Raji (cell line): ENCODE data around the gene CHST15.

Source experiments
- POLR2A ChIP-seq: IDR thresholded peaks from 2 replicates; pipeline ENCODE4 v1.6.1; 2011; ENCODE audit warnings: low read depth, low read length, control low read depth; ENCODE audit not compliant: insufficient read depth

The CHST15 gene

DNA sequence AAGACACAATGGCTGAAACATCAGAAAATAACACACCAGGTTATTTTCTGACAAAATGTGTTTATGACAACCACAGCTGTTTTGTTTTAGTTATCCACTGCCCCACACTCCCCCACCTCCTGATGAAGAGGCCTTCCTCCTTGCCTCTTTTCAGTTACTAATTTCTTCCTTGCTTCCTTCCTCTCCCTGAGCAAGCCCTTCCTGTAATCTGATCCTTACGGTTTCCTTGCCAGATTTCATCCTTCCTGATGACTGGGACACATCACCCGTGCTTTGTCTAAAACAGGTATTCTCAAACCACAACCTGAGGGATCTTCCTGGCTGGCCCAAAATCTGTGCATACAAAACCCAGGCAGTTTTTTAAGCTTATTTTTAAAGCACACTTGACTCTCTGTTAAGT lies 39.4 kb downstream of the CHST15 start:
- no peak for TF ChIP-seq POLR2A

DNA sequence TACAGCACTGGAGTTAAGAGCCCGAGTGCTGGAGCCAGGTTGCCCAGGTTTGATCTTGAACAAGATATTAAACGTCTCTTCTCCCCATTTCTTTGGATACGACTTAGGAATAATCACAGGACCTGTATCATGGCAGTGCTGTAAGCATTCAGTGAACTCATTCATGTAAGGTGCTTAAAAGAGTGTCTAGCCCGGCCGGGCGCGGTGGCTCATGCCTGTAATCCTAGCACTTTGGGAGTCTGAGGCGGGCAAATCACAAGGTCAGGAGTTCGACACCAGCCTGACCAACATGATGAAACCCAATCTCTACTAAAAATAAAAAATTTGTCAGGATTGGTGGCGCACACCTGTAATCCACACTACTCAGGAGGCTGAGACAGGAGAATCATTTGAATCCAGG lies 40.8 kb downstream of the CHST15 start:
- TF ChIP-seq POLR2A = no peak

DNA sequence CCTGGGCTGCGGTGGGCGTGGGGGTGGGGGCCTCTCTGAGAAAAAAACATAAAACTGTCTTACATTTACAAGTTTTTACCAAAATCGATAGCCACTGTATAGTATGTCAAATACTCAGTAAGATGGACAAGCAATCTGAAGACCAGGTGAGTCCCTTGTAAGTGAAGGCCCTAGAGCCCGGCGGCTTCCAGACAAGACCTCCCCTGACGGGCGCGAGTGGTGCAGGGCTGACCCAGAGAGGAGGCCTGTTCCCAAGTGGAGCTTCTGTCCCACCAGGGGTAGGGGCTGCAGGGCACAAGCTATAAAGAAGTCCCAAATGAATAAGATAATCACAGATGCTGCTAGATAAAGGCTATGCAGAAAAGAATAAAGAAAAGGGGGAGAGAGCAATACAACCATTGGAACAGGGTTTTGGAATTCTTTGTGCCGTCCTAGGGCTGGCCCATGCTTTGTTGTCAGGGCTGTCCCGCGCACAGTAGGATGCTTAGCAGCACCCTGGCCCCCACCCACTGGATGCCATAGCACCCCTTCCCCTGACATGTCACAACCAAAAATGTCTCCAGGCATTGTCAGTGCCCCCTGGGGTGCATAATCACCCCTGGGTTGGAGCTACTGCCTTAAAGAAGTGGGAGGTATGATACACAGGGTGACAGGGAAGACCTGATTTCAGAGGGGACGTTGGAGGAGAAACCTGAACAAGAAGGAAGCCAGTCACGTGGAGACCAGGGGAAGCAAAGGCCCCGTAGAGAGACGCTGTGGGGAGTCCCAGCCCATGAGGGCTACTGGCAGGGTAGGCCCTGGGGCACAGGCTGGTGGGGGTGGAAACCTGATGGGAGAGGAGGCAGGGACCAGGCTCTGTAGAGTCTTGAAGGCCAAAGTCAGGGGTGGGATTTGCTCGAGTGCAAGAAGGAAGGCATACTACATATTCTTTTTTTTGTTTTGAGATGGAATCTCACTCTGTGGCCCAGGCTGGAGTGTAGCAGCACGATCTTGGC lies 43.1 kb downstream of the CHST15 start:
- no peak for TF ChIP-seq POLR2A

DNA sequence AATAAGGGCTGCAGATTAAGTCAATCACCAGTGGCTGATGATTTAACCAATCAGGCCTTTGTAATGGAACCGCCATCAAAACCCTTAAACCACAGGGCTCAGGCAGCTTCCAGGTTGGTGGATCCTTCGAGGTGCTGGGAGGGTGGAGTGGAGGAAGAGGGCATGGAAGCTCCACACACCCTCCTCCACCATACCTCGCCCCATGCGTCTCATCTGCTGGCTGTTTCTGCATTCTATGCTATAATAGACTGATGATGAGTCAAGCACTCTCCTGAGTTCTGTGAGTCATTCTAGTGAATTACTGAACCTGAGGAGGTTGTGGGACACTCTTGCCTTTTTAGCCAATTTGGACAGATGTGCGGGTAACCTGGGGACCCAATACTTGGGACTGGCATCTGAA lies 43.9 kb downstream of the CHST15 start:
- TF ChIP-seq POLR2A = no peak

DNA sequence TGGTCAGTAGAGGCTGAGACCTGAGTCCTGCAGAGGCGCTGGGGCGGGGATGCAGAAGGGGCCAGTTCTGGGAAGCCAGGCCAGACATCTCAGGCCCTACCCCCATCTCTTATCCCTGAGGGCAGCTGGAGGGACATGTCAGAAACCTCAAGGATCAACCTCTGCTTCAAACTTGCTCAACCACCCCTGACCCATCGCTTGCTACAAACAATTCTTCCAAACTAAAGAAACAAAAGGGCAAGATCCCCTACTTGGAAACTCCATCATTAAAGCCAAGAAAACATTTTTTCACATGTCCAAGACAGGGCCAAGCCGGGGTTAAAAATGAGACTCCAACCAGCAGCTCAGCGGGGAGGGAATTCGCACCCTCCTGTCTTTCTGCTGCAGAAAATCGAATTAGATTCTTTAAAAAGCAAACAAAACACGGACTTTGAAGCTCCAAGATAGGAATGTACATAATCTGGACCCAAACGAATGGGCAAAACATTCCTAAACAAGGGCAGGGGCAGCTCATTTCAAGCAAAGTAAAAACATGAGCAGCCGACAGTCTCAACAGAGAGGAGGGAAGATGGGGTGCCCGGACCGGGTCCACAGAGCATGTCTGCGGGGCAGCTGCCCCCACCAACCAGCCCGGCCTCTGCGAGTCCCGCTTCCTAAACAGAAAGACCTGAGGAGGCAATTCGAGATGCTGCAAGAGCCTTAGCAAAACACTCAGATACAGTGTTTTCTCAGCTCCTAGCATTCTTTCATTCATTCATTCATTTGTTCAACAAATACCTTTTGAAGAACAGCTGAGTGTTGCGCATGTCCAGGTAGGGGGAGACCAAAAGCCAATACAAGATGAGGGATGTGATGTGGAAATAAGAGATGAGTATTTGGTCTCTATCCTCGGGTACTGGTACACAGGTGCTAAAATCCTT lies 44.8 kb downstream of the CHST15 start:
- no peak for TF ChIP-seq POLR2A

DNA sequence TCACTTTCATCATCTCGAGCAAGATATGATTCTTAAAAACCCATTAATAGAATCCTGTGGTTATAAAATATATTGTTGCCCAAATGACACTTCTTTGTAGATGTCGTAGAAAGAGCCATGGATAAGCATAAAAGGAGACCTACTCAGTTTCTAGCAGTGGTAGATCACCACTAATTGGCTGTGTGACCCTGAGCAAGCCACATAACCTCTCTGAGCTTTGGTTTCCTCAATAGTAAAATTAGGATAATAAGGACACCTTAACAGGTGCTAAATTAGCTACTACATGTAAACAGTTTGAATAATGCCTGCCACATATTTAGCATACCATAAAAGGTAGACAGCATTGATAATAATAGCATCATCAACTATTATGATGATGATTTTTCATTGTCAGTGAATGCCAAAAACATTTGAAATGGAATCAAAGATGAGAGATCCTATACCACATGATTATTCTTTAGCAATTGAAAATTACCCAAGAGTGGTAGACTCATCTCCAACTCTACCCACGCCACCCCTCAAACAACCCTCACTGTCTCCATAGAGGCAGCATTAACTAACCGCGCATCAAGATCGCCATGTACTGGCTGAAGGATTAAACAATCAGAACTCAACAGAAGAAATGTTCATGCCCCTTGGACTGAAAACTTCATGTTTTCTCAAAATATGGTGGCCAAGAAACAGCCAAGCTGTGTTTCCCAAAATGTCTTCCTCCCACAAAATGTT lies 45.8 kb downstream of the CHST15 start:
- no peak for TF ChIP-seq POLR2A

DNA sequence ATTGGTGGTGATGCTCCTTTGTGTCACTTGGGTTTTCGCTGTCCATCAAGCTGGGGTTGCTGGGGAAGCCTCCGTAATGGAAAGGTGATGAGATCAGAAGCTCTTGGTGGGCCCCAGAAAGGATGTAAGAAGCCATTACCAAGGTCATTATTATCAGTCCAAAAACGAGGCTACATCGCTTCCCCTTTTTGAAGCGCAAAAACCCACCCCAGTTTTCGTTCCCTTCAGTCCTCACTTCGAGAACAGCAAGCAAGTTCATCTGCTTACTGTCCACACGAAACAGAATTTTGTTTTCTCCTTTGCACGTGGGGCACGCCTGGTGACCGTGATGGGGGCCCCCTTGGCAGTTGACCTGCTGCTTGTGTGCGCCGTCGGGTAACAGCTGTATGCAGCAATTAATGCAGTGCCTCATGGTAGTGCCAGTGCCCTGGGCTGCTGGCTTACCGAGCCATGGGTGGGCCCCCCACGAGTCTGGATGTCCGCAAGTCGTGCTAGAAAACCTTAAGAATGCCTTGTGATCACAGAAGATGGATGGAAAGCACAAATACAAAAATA lies 47.5 kb downstream of the CHST15 start:
- no peak for TF ChIP-seq POLR2A

DNA sequence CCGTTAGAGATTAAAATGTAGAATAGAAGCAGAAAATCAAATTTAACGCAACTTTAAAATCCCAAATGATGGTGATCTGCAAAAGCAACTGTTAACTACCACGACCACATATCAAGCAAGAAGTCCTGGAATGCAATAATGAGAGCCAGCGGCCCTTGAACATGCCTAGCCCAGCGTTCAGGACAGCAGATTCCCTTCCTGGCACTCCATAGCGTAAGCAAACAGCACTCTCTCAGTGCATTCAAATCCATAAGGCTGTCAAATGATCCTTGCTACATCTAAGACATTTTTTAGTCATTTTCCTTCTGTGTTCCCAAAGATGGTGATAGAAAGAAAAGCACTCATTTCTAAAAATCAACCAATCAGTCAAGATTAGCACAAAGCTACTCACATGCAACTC lies 48.1 kb downstream of the CHST15 start:
- TF ChIP-seq POLR2A = no peak

DNA sequence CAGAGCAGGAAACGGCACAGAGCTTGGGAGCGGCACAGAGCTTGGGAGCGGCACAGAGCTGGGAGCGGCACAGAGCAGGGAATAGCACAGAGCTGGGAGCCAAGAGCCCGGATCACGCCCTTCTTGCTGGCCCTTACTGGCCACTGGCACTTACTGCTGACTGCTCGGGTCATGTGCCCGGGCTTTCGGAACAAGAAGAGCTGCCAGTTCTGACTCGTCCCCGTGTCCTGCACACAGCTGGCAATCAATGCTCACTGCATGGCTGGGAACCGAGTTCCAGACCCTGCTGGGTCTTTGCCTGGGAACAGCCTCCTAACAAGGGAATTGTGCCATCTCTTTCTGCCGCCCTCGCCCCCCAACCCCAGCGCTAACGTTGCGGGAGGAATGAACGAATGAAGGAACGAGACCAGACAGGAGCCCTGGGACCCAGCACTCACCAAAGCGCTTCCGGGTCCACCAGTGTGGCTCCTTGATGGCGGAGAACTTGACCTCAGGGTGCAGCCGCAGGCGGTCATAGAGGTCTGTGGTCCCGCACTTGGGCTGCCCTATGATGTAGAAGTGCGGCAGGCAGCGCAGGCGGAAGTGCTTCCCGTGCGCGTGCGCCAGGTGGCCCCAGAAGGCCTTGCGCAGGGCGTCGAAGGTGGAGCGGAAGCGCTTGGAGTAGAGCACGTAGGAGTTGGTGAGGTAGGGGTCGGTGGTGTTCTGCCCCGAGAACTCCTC lies 49.1 kb downstream of the CHST15 start:
- TF ChIP-seq POLR2A = no peak

DNA sequence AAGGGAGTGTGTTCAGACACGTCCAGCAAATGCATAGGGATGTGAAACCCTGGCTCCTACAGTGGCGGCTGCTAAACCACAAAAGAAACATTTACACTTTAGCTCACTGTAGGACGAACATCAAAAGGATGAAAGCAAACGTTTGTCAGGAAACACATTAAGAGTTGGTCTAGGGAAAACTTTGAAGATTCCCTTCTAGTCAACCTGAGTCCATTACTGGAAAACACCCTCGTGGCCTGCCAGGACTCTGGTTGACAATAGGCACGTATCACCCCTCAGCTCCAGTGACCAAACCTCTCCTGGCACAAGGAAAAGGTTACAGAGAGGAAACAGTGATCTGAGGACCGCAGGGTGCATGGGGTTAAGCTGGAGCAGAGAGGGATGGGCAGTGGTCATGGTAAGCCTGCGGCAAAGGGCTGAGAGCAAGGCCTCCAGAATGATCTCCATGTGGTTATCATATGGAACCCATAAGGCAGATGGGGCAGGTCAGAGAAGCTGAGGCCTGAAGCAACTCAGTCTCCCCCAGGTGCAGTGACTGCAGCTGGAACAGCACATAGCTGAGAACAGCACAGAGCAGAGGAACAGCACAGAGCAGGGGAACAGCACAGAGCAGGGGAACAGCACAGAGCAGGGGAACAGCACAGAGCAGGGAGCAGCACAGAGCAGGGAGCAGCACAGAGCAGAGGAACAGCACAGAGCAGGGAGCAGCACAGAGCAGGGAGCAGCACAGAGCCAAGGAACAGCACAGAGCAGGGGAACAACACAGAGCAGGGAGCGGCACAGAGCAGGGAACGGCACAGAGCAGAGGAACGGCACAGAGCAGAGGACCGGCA lies 49.9 kb downstream of the CHST15 start:
- TF ChIP-seq POLR2A = no peak

DNA sequence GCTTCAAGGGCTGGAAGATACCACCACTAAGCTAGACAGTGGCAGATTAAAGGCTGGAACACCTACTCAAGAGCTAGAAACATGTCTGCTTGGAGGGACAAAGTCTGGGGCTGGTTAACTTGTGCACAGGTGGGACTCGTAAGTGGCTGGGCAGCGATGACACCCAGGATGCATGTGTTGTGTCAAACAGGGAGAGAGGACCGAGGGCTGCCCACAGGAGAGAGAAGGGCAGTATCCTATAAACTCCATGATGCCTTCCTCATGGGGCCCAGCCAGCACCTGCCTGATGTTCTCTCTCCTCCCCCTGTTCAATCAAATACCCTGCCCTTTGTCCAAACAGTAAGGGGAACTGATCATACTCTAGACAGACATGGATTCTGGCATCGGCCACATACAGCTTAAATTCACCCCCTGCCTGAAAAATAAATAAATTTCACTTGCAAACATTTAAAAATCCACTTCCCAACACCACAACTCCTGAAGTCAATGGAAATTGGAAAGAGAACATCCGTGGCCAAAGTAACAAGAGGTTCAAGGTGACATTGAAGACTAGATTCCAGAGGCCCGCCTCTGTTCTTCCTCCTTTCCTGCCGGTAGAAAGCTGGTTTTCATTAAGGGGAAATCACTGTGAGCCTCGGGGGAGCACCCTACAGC lies 50.6 kb downstream of the CHST15 start:
- TF ChIP-seq POLR2A = no peak

DNA sequence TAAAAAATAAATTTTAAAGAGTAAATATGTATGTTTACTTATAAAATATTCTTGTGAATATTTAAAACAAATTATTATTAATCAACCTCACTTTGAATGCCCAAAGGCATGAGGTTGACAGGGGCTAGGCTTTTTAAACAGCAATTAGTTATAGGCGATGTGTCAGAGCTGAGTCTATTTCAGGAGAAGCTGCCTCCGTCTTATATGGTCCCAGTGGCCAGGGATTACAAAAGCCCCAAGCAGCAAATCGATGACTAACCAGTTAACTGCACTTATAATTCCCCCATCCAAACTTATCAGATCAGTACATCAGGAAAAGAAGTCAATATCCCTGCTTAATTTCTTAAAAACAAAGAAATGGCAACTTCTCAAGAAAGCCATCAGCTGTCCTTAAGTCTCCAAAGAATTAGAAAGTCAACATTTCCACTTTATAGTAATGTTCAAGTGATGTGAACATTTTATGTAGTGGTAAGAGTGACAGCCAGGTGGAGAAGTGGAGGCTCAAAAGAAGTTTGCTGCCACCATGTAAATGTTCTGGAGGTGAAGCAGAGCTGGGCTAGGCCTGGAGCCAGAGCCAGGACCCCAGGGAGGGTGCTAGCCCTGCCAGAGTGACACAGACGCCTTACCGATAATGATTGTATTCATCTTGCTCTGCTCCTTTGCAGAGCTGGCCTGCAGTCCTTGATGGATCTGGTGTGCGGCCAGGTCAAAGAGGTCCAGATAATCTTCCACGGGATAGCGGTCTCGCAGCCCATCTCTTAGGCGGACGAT lies 51.5 kb downstream of the CHST15 start:
- no peak for TF ChIP-seq POLR2A
